Stimulated activated naive CD8-positive, alpha-beta T cell treated with anti-CD3 and anti-CD28 coated beads, Interleukin-15, Interleukin-2, amounts not matched to agents 100 ng/mL and 50 ng/mL, for 24 hours (primary cell): ENCODE measurements around the gene CELA2A.
"Not testable (repeated sequence)": the region's sequence is repeated elsewhere in the genome, so short reads cannot be mapped to it uniquely, and the experiment has no call there.

Experiments used
- H3K27ac Mint-ChIP-seq: one replicate; pipeline ENCODE4 v1.8.0; 2021; ENCODE audit warnings: mild to moderate bottlenecking, mixed read lengths
- H3K27me3 Mint-ChIP-seq: one replicate; pipeline ENCODE4 v1.8.0; 2021; ENCODE audit warnings: mixed read lengths
- H3K36me3 Mint-ChIP-seq: one replicate; pipeline ENCODE4 v1.8.0; 2021; ENCODE audit warnings: low read depth, mixed read lengths
- H3K4me1 Mint-ChIP-seq: one replicate; pipeline ENCODE4 v1.8.0; 2021; ENCODE audit warnings: low read depth, mixed read lengths
- H3K4me3 Mint-ChIP-seq: one replicate; pipeline ENCODE4 v1.8.0; 2021; ENCODE audit warnings: mild to moderate bottlenecking, mixed read lengths
- H3K9me3 Mint-ChIP-seq: one replicate; pipeline ENCODE4 v1.8.0; 2021; ENCODE audit warnings: mixed read lengths

The CELA2A gene

DNA sequence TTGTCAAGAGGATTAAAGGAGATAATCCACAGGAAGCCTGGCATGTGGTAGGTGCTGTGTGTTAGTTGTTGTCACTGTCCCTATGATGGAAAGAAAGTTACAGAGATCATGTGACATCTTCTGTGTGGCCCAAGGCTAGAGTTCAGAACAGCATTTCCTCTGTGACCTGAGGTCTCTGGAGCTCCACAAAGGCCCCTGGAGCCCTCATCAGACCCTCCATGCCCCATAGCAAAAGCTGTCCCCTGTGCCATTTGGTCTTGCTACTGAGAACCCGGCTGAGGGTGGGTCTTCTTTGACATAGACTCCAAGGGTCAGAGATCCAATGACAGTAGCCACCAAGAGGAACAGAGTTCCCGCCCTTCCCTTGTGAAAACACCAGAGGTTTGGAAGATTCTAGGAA, 27.4 kb downstream of the CELA2A start:
- Mint-ChIP-seq H3K4me1 (no peaks in the 10 kb centered on the region), H3K9me3 (no peaks in the 10 kb centered on the region), H3K4me3 (no peak overlapping the region), H3K27ac (no peak overlapping the region), H3K36me3 (peaks cover 4% of the 10 kb centered on the region), H3K27me3 (no peaks in the 10 kb centered on the region)

DNA sequence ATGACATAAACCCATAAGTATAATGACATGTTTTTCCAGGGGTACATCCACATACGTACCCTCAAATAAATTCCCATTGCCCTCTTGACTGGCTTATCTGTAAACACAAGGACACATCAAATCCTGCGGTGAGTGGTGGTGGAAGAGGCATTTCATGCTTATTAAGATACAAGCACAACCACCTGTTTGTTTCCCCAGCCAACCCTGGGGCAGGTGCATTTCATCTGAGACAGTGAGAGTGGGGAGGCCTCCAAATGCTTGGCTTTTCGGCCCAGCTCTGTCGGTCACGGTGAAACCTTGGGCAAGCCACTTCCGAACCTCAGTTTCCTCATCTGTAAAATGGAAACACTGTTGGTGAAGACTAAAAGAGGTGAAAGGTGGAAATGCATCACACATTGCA, 27.9 kb downstream of the CELA2A start:
- H3K36me3 Mint-ChIP-seq, H3K27ac Mint-ChIP-seq, H3K4me3 Mint-ChIP-seq, H3K4me1 Mint-ChIP-seq, H3K9me3 Mint-ChIP-seq, H3K27me3 Mint-ChIP-seq: not testable (repeated sequence)

DNA sequence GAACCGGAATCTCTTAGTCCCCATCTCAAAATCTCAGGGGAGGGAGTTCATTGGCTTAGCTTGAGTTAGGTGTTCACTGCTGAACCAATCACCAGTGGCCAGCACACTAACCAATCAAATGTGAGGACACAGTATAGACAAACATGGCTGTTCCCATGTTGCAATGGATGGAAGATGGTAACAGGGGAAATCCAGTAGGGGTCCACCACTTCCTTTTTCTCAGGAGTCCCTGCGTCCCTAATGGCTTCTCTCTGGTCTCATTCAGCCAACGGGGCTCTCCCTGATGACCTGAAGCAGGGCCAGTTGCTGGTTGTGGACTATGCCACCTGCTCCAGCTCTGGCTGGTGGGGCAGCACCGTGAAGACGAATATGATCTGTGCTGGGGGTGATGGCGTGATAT, 29.1 kb downstream of the CELA2A start:
- peaks cover 4% of the 10 kb centered on the region for H3K36me3 Mint-ChIP-seq
- no peak overlapping the region for H3K27ac Mint-ChIP-seq
- no peaks in the 10 kb centered on the region for H3K27me3 Mint-ChIP-seq
- H3K9me3 Mint-ChIP-seq: no peaks in the 10 kb centered on the region
- no peak overlapping the region for H3K4me3 Mint-ChIP-seq
- no peaks in the 10 kb centered on the region for H3K4me1 Mint-ChIP-seq

DNA sequence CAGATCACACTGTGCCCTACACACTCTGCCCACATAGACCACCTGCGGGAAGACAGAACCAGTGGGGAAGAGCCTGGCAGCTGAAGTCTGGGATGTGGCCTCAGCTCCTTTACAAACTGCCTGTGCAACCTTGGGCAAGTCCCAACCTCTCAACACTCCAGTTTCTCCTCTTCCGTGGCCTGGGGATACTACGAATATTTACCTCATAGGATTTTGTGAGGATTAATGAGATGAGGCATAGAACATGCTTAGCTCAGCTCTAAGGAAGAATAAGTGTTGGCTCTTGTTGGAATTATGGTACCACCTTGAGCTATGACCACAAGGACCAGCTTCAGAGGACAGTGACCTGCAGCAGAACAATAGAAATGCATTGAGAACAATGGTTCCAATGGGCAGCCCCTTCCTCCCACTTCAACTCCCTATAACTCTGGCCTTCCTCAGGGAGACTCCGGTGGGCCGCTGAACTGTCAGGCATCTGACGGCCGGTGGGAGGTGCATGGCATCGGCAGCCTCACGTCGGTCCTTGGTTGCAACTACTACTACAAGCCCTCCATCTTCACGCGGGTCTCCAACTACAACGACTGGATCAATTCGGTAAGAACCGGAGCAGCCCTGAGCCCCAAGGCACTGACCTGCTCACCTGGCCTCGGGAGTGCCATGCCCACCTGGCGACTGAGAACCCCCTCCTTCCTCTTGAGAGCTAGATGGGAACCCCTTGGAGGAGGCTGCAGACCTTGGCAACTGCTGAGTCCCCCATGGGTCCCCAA, 30.5 kb downstream of the CELA2A start:
- not testable (repeated sequence) for H3K27ac Mint-ChIP-seq, H3K4me1 Mint-ChIP-seq, H3K9me3 Mint-ChIP-seq, H3K4me3 Mint-ChIP-seq, H3K36me3 Mint-ChIP-seq, H3K27me3 Mint-ChIP-seq

DNA sequence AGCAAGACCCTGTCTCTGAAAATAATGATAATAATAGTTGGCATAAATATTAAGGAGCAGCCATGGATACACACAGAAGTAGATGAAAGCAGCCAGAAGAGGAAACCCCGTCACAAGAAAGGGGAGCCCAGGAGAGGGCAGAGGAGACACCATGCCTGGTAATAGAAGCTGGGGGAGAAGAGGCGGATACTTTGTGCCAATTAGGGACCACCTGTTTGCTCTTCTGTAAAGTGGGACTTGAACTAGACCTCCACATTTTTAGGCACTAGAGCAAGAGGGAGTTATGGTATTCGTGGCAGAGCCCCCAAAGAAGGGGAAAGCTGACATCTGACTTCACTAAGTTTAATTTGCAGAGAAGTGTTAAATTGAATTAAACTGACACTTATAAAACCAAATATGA, 31.8 kb downstream of the CELA2A start:
- no peaks in the 10 kb centered on the region for H3K4me1 Mint-ChIP-seq
- no peak overlapping the region for H3K27ac Mint-ChIP-seq
- no peaks in the 10 kb centered on the region for H3K27me3 Mint-ChIP-seq

DNA sequence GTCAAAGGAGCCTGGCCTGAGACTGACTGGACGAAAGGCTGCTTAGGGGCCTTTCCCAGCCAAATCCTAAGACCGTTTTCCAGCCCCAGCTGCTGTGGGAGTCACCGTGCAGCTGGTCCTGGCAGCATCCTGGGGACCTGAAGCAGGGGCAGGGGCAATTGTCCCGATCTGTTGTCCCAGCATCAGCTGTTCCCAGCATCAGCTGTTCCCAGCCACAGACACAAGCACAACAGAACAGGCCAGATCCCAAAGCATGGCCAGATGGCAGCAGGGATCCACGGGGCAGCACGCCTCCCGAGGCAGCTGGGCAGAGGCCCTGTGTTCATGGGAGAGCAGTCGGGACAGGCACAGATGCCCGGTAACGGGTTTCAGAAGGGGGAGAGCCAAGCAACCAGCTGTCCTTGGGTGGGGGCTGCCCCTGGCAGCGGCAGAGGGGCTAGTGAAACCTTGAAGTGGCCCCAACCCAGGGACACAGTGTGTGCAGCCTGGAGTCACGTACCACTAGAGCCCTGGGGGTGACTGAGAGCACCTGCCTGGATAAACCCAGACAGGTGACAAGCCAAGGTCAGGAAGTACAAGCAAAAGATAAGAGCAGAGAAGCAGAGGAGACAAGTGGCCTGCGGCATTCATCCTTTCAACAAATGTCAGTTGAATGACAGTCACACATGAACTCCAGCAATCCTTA, 32.7 kb downstream of the CELA2A start:
- H3K9me3 Mint-ChIP-seq: no peaks in the 10 kb centered on the region
- no peak overlapping the region for H3K27ac Mint-ChIP-seq
- H3K36me3 Mint-ChIP-seq: peaks cover 8% of the 10 kb centered on the region
- H3K4me3 Mint-ChIP-seq: no peak overlapping the region
- no peaks in the 10 kb centered on the region for H3K27me3 Mint-ChIP-seq
- no peaks in the 10 kb centered on the region for H3K4me1 Mint-ChIP-seq

More for the DNA sequence above, 31.8 kb downstream of the CELA2A start:
- H3K9me3 Mint-ChIP-seq: no peaks in the 10 kb centered on the region
- peaks cover 8% of the 10 kb centered on the region for H3K36me3 Mint-ChIP-seq
- no peak overlapping the region for H3K4me3 Mint-ChIP-seq

DNA sequence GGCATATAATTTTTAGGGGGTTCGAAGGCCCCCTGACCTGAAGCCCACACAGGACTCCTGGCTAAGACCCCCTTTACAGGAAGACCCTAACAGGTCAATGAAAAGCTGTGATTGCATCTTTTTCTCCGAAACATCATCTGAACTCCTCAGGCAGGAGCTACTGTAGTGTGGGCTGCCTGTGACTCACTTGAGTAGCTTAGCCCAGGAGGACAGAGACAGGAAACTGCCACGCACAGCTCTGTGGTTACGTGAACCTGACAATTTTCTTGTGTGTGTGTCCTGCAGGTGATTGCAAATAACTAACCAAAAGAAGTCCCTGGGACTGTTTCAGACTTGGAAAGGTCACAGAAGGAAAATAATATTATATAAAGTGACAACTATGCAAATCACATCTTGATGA, 34.5 kb downstream of the CELA2A start:
- not testable (repeated sequence) for H3K36me3 Mint-ChIP-seq, H3K27me3 Mint-ChIP-seq, H3K4me1 Mint-ChIP-seq, H3K27ac Mint-ChIP-seq, H3K9me3 Mint-ChIP-seq, H3K4me3 Mint-ChIP-seq

DNA sequence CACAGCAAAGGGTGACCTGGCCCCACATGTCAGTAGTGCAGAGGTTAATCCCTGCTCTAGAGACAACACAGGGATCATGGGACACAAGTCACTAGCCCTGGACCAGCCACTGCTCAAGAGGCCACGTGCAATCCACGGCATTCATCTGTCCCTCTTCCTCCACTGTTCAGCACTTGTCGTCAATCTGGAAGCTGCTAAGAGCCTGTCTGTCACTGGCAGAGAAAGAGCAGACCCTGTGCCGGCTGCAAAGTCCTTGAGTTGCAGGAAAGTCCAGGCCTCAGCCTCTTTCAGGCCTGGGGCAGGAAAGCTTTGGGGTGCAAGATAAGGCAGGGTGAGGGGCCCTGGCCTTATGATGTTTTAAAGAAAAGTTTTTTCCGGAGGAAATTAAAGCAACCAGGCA, 36.1 kb downstream of the CELA2A start:
- Mint-ChIP-seq H3K27ac (no peak overlapping the region), H3K27me3 (no peaks in the 10 kb centered on the region), H3K36me3 (peaks cover 4% of the 10 kb centered on the region), H3K9me3 (no peaks in the 10 kb centered on the region), H3K4me1 (no peaks in the 10 kb centered on the region), H3K4me3 (no peak overlapping the region)

DNA sequence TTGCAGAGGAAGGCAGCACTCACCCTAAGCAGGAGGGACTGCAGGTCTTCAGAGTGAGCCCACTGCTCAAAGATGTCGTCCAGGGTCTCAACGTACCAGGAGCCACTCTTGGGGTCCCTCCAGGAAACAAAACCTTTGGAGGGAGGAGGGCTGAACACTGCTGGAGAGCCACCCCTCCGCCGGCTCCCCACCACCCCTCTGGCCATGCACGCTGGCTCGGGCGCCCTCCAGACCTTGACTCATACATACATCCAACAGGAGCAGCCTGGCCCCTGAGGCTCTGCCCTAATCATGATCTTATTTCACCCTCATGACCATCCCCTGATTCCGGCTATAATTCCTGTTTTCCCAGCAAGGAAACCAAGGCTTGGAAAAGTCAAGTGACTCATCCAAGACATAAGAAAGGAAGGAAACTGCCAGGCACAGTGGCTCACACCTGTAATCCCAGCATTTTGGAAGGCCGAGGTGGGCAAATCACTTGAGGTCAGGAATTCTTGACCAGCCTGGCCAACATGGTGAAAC, 37.4 kb downstream of the CELA2A start:
- Mint-ChIP-seq H3K4me3 (no peak overlapping the region), H3K36me3 (peaks cover 4% of the 10 kb centered on the region), H3K9me3 (no peaks in the 10 kb centered on the region), H3K4me1 (no peaks in the 10 kb centered on the region), H3K27me3 (no peaks in the 10 kb centered on the region), H3K27ac (no peak overlapping the region)

DNA sequence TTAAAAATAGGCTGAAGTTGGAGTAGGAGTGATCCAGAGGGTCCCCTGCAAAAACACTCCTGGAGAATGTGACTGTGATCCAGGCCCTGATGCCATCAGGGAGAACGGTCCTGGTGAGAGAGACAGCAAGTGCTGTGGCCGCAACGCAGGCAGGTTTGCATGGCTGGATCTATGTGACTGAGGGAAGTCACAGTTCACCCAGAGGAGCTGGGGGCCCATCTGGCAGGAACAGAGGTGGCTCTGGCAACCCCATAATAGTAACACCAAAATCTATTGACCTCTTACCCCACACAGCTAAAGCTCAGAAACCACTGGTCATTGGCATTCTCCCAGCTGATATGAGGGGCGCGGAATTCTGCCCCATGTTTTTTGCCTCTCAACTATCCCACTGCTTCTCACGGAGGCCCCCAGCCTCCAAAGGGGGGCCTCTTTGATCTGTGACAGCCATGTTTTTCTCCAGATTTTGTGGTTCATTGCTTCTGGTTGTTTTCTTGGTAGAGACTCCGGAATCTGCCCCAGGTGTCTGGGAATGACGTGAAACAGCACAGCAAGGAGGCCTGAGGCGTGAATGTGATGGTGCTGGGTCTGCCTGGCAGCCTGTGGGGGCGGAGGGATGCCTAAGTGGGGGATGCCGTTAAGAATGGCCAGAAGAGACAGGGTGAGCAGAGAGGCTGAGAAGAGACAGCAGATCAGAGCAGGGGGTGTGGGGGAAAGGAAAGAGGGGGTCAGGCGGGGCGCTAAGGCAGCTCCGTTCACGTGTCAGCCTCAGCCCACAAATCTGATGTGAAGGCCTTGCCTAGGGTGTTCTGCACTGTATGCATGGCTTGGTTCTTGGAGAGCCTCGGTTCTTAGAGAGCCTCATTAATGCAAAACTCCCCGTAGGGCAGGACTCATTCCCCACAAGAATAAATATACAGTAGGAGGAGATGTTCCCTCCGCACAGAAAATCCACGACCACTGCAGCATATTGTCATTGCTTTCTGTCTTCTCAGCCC, 43.9 kb downstream of the CELA2A start:
- Mint-ChIP-seq H3K36me3 (peaks cover 4% of the 10 kb centered on the region), H3K9me3 (no peaks in the 10 kb centered on the region), H3K4me1 (no peaks in the 10 kb centered on the region), H3K4me3 (no peak overlapping the region), H3K27ac (no peak overlapping the region), H3K27me3 (no peaks in the 10 kb centered on the region)

DNA sequence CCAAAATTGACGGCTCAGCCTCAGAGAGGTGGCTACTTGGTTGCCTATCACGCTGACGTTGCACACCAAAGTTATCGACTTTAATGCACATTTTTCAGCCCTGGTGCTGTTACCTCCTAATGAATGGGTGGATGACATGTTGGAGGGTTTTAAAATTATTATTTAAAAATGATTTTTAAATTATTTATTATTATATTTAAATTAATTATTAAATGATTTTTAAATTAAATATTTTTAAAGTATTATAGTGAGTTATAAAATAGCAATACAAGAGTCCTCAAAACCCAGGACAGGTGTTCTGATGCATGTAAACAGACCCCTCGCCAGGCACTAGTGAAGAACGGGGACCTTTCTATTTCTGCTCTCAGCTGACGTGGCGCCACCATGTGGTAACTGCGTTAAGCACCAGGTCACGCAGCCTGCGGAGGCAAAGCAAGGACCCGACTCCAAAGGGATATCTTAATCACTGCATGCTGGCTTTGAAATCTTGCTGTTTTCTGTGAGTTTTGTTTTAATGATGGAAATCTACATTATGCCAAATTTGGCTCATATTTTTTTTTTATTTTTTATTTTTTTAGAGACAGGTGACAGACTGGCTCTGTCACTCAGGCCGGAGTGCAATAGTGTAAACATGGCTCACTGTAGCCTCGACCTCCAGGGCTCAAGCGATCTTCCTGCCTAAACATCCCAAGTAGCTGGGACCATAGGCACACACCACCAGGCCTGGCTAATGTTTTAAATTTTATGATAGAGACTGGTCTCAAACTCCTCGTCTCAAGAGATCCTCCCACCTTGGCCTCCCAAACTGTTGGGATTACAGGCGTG, 44.9 kb downstream of the CELA2A start:
- Mint-ChIP-seq H3K27ac (no peak overlapping the region), H3K27me3 (no peaks in the 10 kb centered on the region), H3K9me3 (no peaks in the 10 kb centered on the region), H3K36me3 (peaks cover 4% of the 10 kb centered on the region), H3K4me1 (no peaks in the 10 kb centered on the region), H3K4me3 (no peak overlapping the region)

DNA sequence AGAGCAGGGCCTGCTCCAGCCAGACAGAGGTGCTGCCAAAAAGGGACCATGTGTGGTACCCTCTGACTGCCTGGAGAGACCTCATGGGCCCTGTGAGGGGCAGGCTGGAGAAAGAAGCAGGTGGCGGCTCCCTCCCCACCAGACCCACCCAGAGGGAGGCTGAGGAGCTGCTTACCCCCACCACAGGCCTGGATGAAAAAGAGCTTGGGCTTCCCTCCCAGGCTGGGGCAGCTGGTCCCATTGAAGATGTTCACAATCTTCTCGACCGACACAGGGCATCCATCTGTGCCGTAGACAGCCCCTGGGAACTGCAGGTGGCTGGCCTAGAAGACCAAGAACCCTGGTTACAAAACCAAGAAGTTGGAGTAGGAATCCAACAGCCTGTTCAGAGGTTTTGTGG, 47.9 kb downstream of the CELA2A start:
- Mint-ChIP-seq H3K36me3 (peaks cover 2% of the 10 kb centered on the region), H3K4me1 (no peaks in the 10 kb centered on the region), H3K9me3 (no peaks in the 10 kb centered on the region), H3K27me3 (no peaks in the 10 kb centered on the region), H3K4me3 (no peak overlapping the region), H3K27ac (no peak overlapping the region)

DNA sequence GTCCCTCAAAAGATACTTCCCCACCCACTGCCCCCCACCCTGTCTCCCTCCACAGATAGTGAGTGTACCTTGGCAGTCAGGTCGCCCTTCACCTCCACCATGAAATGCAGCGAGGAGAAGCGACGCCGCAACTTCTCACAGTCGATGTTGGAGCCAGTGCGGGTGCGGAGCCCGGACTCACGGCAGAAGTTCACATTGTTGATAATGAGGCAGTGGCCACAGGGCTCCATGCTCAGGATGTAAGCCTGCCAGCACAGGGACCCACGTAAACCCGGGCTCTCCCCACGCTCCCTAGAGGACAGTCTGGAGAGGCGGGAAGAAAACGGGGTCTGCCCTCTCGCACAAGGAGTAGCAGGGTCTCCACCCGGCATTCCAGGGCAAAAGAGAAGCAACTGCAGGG, 50.3 kb downstream of the CELA2A start:
- Mint-ChIP-seq H3K27me3 (no peaks in the 10 kb centered on the region), H3K4me1 (no peaks in the 10 kb centered on the region), H3K9me3 (no peaks in the 10 kb centered on the region), H3K36me3 (peaks cover 9% of the 10 kb centered on the region), H3K27ac (no peak overlapping the region), H3K4me3 (no peak overlapping the region)

DNA sequence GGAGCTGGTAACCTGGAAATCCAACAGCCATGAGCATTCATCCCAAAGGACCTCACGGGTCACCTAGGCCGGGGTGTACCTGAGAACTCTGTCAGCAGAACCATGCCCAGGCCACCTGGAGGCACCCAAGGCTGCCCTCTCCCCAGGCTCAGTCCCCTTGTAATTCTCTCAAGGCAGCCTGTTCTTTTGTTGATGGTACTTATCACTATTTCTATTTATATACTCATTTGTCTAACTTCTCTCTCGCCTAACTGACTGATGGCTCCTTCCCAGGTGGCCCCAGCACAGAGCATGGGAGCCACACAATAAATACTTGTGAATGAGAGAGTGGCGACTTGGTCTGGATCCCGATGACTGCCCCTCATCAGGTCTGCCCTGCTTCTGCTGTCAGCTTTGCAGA, 50.7 kb downstream of the CELA2A start:
- peaks cover 13% of the 10 kb centered on the region for H3K36me3 Mint-ChIP-seq
- no peaks in the 10 kb centered on the region for H3K4me1 Mint-ChIP-seq
- H3K27ac Mint-ChIP-seq: no peak overlapping the region
- no peaks in the 10 kb centered on the region for H3K27me3 Mint-ChIP-seq
- no peak overlapping the region for H3K4me3 Mint-ChIP-seq
- H3K9me3 Mint-ChIP-seq: no peaks in the 10 kb centered on the region
